Fibroblast of lung (primary cell): ENCODE results near the gene ADGRL2. TPM values are rescaled to one million over a fixed set of nuclear protein-coding genes. Genes with fewer than 3 reads are reported as not detected.

ENCODE experiments used
- DNase-seq, 2 donors: peaks; one replicate each; pipeline versions ENCODE4 v3.0.0 to v3.0.0-alpha.2; 2010; ENCODE audit warnings: low read depth in 2 of 2
- H2AFZ ChIP-seq: 2 replicates; pipeline ENCODE4 v1.5.1; 2012; ENCODE audit warnings: low read length, control low read depth, inconsistent platforms
- H3K27ac ChIP-seq: 2 replicates; pipeline ENCODE4 v1.5.1; 2011; ENCODE audit warnings: low read length, control low read depth; ENCODE audit not compliant: insufficient read depth
- H3K27me3 ChIP-seq: 2 replicates; pipeline ENCODE4 v1.5.1; 2011; ENCODE audit warnings: mild to moderate bottlenecking, low read length; ENCODE audit not compliant: control insufficient read depth, insufficient read depth
- H3K36me3 ChIP-seq: 2 replicates; pipeline ENCODE4 v1.5.1; 2011; ENCODE audit warnings: low read length; ENCODE audit not compliant: control insufficient read depth, insufficient read depth
- H3K4me1 ChIP-seq: 2 replicates; pipeline ENCODE4 v1.5.1; 2011; ENCODE audit warnings: low read length; ENCODE audit not compliant: control insufficient read depth, insufficient read depth; ENCODE audit errors: extremely low read depth
- H3K4me2 ChIP-seq: 2 replicates; pipeline ENCODE4 v1.5.1; 2011; ENCODE audit warnings: low read length, control low read depth; ENCODE audit not compliant: insufficient read depth; ENCODE audit errors: extremely low read depth
- H3K4me3 ChIP-seq, 4 experiments: fragments of 200-600 bp in 1 of 4; sonication (generic) in 1 of 4; replicated peaks in 1 of 4; 2 replicates each; pipeline ENCODE4 v1.5.1; 2011 to 2016; ENCODE audit warnings: low read length in 4 of 4, low read depth in 3 of 4, mild to moderate bottlenecking in 3 of 4, control low read depth in 2 of 4, inconsistent platforms in 1 of 4, mixed read lengths in 1 of 4; ENCODE audit not compliant: insufficient read depth in 1 of 4; ENCODE audit errors: control extremely low read depth in 1 of 4
- H3K79me2 ChIP-seq: 2 replicates; pipeline ENCODE4 v1.5.1; 2012; ENCODE audit warnings: mild to moderate bottlenecking, low read length, inconsistent platforms; ENCODE audit not compliant: control insufficient read depth, insufficient read depth
- H3K9ac ChIP-seq: 2 replicates; pipeline ENCODE4 v1.5.1; 2011; ENCODE audit warnings: mild to moderate bottlenecking, low read length, control low read depth; ENCODE audit not compliant: insufficient read depth
- H3K9me3 ChIP-seq: 2 replicates; pipeline ENCODE4 v1.5.1; 2012; ENCODE audit warnings: low read depth, low read length; ENCODE audit not compliant: control insufficient read depth, insufficient read depth
- H4K20me1 ChIP-seq: 2 replicates; pipeline ENCODE4 v1.5.1; 2011; ENCODE audit warnings: low read length; ENCODE audit not compliant: control insufficient read depth, insufficient read depth; ENCODE audit errors: extremely low read depth
- EZH2 ChIP-seq: IDR thresholded peaks from 2 replicates; pipeline ENCODE4 v1.5.1; 2012; ENCODE audit warnings: low read length, control low read depth, mild to moderate bottlenecking; ENCODE audit errors: missing control alignments
- polyA plus RNA-seq, 2 donors: library from polyadenylated mRNA; depleted of rRNA in 1 of 2; stranded (reverse) in 1 of 2; unstranded in 1 of 2; fragments of >200 nt; gene quantifications; 2 replicates each; pipeline ENCODE4 v1.2.1, GENCODE V29; 2011 to 2012; ENCODE audit warnings: missing spikeins in 1 of 2
- total RNA-seq: library from RNA; depleted of rRNA; stranded (reverse); fragments of >200 nt; gene quantifications from 2 replicates; pipeline ENCODE4 v1.2.1, GENCODE V29; 2014
- TF ChIP-seq, protein P1 (sequence below), 2 donors: IDR thresholded peaks in 1 of 2; conservative IDR thresholded peaks in 1 of 2; 1 replicate in 1 of 2; 2 replicates in 1 of 2; pipeline ENCODE4 v1.5.1; 2011 to 2012; ENCODE audit warnings: low read length in 2 of 2, control low read depth in 1 of 2, inconsistent platforms in 1 of 2, low read depth in 1 of 2, mild to moderate bottlenecking in 1 of 2

ADGRL2 gene
- total and polyA plus RNA-seq, 2 donors (not counting 1 experiment from before 2014, with no cell fraction given): 74.1 to 196 TPM

- Histone ChIP-seq H2AFZ (no peak overlapping the region), H3K9me3 (no peaks in the 10 kb centered on the region), H4K20me1 (no peaks in the 10 kb centered on the region), H3K79me2 (peaks cover 5% of the 10 kb centered on the region), H3K27ac (peak overlapping the region; percentile 26), H3K4me1 (peaks cover 17% of the 10 kb centered on the region), H3K4me2 (peak overlapping the region; percentile 84), H3K36me3 (no peaks in the 10 kb centered on the region), H3K27me3 (no peaks in the 10 kb centered on the region), H3K4me3 (no peak overlapping the region), H3K9ac (no peak overlapping the region)
- DNase-seq: no peak
- TF ChIP-seq EZH2: no peak
- TF ChIP-seq, protein P1, sequence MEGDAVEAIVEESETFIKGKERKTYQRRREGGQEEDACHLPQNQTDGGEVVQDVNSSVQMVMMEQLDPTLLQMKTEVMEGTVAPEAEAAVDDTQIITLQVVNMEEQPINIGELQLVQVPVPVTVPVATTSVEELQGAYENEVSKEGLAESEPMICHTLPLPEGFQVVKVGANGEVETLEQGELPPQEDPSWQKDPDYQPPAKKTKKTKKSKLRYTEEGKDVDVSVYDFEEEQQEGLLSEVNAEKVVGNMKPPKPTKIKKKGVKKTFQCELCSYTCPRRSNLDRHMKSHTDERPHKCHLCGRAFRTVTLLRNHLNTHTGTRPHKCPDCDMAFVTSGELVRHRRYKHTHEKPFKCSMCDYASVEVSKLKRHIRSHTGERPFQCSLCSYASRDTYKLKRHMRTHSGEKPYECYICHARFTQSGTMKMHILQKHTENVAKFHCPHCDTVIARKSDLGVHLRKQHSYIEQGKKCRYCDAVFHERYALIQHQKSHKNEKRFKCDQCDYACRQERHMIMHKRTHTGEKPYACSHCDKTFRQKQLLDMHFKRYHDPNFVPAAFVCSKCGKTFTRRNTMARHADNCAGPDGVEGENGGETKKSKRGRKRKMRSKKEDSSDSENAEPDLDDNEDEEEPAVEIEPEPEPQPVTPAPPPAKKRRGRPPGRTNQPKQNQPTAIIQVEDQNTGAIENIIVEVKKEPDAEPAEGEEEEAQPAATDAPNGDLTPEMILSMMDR (conservative IDR thresholded peaks at IDR 0.05 in 1 of 2, IDR thresholded peaks at IDR 0.05 in 1 of 2; ENCODE audit: low read depth in 1 of 2, low read length in 2 of 2): no peak
These were observed 120.6 kb downstream of the ADGRL2 start for GRCh38 chr1:81921344-81921743.

- TF ChIP-seq EZH2: no peak
- TF ChIP-seq, protein P1 (conservative IDR thresholded peaks at IDR 0.05 in 1 of 2, IDR thresholded peaks at IDR 0.05 in 1 of 2; ENCODE audit: low read depth in 1 of 2, low read length in 2 of 2): no peak
- Histone ChIP-seq H3K4me2 (peak overlapping the region; percentile 84), H3K36me3 (no peaks in the 10 kb centered on the region), H3K27ac (peak overlapping the region; percentile 4), H3K9ac (no peak overlapping the region), H3K4me3 (peak overlapping the region in 3 of 4 experiments; percentile 10 to 32 (median 22)), H3K9me3 (no peaks in the 10 kb centered on the region), H2AFZ (peak overlapping the region; percentile 38), H3K4me1 (peaks cover 17% of the 10 kb centered on the region), H3K79me2 (peaks cover 5% of the 10 kb centered on the region), H3K27me3 (no peaks in the 10 kb centered on the region), H4K20me1 (no peaks in the 10 kb centered on the region)
- peak in 1 of 2 donors; percentile 28 for DNase-seq
These were observed 121.2 kb downstream of the ADGRL2 start for GRCh38 chr1:81921851-81922462.

DNA sequence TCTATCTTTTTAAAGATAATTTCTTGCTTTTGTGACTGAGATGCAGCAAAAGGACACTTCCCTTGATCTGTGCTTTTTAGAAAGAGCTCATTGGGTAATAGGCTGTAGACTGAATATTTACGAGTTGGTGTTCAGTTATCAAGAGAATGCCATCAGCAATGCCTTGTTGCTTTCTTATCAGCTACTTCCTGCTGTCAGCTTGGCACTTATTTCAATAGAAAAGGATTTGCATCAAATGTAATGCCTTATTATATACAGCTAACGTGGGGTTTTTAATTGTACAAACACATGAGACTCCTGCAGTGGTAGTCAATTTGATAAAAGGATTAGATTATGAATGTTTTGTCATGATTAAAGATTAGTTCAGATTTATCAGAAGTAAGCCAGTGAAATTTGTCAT, 122.2 kb downstream of the ADGRL2 start:
- H3K36me3 ChIP-seq: no peaks in the 10 kb centered on the region
- H2AFZ ChIP-seq: no peak overlapping the region
- no peak overlapping the region for H3K9ac ChIP-seq
- H3K4me2 ChIP-seq: no peak overlapping the region
- no peaks in the 10 kb centered on the region for H3K9me3 ChIP-seq
- H3K4me1 ChIP-seq: peaks cover 16% of the 10 kb centered on the region
- no peak for DNase-seq
- no peaks in the 10 kb centered on the region for H3K27me3 ChIP-seq
- H3K79me2 ChIP-seq: peaks cover 5% of the 10 kb centered on the region
- H4K20me1 ChIP-seq: no peaks in the 10 kb centered on the region
- TF ChIP-seq EZH2: no peak
- TF ChIP-seq, protein P1 (conservative IDR thresholded peaks at IDR 0.05 in 1 of 2, IDR thresholded peaks at IDR 0.05 in 1 of 2; ENCODE audit: low read depth in 1 of 2, low read length in 2 of 2): no peak
- no peak overlapping the region for H3K27ac ChIP-seq
- H3K4me3 ChIP-seq: no peak overlapping the region
